ENCODE data around the gene DNAH10.

Gene DNAH10

DNA sequence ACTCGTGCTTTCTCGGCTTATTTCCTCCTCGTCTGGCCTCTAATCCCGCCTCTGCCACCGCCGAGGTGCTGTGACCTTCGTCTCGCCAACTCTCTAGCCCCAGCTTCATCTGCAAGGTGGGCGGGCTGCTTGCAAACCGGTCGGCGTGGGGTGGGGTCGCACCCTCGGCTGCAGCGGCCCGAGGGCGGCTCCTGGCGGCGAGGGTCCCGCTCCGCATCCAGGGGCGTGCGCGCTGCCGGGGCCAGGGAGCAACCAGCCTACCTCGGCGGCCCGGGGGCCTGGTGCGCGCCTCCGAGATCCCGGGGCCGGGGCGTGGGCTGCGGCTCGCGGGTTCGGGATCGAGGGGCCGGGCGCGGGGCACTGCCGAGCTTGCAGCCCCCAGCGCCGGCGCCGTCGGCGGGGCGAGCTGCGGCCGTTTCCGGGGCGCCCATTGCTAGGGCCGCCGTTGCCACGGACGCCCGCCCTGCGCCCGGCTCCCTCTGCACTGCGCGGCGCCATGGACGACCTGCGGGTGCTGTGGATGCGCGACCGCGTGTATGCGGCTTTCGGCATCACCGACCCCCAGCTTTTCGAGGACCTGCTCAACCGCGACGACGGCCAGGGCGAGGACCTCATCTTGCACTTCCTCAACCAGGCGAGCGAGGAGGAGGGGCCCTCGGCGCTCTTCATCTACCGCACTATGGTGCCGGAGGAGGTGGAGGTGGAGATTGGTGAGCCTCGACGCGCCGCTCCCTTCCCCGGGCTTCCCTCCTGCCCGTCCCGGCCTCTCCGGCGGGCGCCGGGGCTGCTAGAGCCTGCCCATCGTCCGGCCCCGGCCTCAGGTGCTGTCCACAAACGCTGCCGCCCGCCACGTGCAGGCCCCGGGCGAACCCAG, at the start of gene DNAH10:
DNAH10 (plus strand) TSS at position 461 of the 874 bp plus-strand sequence; CDS start at position 497, 36 bp downstream.
- DNase-seq = peak; percentile 48

- no peak for DNase-seq
Measured at GRCh38 chr12:123712780-123713319, 49.3 kb upstream of the DNAH10 start.

- no peak for DNase-seq
Measured at GRCh38 chr12:123713398-123713797, 48.7 kb upstream of the DNAH10 start.

DNA sequence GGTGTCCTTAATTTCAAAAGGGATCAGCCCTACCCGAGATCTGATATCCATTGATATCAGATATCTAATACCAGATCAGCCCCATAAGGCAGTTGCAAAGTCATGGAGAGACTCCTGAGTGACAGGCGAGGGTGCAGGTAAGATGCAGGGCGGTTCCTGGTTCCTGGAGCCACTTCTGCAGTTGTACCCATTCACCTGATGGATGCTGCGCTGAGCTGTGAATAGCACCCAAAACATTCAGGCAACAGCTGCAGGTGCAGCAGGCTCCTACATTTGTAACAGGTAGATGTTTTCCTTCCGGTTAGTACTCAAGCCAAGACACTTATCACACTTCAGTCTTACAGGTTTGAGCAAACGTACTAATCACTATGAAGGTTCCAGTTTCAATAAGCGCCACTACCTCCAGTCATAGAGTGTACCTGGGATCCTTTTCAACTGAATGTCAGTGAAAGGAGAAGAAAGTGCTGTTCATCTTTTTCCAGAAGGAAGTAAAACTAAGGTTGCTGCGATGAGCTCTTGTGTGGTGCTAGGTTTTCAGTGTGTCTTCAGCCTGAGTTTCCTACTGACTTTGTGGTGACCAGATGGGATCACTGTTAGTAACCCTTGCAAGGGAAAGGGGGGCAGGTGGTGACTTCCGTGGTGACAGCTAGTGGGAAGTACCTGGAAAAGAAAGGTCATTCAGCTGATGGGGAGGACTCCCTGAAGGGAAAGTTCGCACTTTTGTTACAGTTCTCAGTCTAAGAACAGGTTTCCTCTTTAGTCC, 48.1 kb upstream of the DNAH10 start:
- DNase-seq = no peak

DNA sequence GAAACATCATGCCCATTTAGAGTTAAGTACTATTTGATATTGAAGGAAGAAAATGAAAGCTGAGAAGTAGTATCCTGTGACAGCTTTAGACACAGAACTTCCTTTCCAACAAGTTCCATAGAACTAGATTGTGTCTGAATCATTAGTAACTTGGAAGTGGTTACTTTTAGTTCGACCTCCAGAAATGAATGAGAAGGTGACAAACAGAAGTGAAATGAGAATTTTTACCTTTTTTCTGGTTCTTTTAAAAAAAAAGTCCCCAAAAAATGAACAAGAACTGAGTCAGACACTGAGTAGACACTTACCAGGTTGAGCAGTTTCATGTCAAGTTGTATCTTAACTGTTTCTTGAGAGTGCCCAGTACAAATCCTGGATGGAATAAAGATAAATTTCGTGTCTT, 46.9 kb upstream of the DNAH10 start:
- no peak for DNase-seq

DNA sequence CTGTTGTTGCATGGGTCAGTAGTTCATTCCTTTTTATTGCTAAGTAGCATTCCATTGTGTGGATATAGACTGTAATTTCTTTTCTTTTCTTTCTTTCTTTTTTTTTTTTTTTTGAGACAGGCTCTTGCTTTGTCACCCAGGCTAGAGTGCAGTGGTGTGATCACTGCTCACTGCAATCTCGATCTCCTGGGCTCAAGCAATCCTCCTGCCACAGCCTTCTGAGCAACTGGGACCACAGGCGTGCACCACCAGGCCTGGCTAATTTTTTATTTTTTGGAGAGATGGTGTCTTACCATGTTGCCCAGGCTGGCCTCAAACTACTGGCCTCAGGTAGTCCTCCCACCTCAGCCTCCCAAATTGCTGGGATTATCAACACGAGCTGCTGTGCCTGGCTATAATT, 44.8 kb upstream of the DNAH10 start:
- no peak for DNase-seq

GRCh38 chr12:123720141-123720814, 41.8 kb upstream of the DNAH10 start:
- DNase-seq = no peak

DNA sequence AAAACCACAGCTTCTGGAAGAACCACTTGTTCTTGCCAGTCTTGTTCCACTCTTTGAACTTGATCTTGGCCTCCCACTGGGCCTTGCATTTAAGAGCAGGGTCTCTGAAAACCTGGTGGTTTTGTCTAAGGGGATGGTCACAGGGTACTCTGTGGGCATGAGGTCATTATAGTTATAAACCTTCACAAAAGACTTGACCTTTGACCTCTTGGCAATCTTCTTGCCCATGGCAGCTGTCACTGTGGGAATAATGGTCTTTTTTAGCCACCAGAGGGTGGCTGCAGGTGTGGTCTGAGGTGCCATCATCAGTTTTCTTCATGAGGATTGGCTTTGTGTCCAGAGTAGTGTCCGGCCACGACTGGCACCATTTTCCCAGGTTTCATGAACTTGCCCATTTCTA, 40.9 kb upstream of the DNAH10 start:
- no peak for DNase-seq

- no peak for DNase-seq
Measured at GRCh38 chr12:123723011-123723410, 39.1 kb upstream of the DNAH10 start.

GRCh38 chr12:123723765-123724164, 38.3 kb upstream of the DNAH10 start:
- DNase-seq = no peak

DNA sequence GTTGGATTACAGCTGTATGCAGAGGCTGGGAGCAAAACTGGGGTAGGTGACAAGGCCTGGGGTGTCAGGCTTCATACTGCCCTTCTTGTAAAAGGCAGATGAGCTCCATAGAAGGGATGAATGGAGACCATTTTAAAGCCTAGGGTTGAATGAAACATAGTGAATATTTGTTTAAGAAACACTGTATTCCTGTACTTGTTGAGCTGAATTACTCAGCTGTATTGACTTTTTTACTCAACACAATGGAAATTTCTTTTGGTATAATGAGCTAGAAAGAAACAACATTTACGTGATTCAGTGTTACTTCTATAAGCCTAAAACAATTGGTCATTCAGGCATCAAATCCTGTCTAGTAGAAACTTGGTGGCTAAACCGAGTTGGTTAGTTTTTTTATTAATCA, 35.9 kb upstream of the DNAH10 start:
- DNase-seq = no peak

- no peak for DNase-seq
Measured at GRCh38 chr12:123726962-123727361, 35.1 kb upstream of the DNAH10 start.

DNA sequence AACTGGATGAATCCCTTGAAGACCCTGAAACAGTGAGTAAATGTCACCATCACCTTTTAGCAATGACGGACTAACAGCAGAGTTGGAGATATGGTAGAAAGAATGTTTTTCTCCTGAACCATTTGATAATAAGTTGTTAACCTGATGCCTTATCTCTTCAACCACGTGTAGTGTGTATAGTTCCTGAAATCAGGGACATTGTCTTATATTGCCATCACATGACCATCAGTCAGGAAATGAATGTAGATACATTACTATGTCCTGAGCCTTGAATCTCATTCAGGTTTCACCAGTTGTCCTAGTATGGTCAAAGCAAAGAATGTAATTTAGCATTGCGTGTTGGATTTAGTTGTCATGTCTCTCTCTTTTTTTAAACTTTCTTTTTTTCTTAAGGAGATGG, 34.2 kb upstream of the DNAH10 start:
- DNase-seq = no peak

- DNase-seq = no peak
Measured at GRCh38 chr12:123731596-123731995, 30.5 kb upstream of the DNAH10 start.

DNA sequence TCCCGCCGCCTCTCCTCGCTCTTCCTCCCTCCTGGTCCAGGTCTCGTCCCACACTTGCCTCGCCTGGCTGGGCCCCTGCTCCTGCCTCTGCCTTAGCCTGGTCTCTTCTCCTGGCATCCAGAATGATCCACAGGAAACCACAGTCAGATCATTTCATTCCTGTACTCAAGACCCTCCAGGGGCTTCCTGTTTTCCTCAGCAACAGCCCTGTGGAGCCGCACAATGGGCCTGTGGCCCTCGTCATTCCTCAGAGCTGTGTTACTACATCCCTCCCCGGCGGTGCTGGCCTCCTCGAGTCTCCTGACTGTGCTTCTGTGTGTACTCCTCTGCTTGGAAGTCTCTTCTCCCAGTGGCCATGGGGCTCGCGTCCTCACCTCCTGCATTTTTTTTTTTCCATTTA, 29.9 kb upstream of the DNAH10 start:
- no peak for DNase-seq

GRCh38 chr12:123733229-123733628, 28.9 kb upstream of the DNAH10 start:
- no peak for DNase-seq

GRCh38 chr12:123734268-123734667, 27.8 kb upstream of the DNAH10 start:
- DNase-seq = no peak

- DNase-seq = no peak
Measured at GRCh38 chr12:123741937-123742572, 20.0 kb upstream of the DNAH10 start.

- no peak for DNase-seq
Measured at GRCh38 chr12:123743002-123743401, 19.1 kb upstream of the DNAH10 start.

DNA sequence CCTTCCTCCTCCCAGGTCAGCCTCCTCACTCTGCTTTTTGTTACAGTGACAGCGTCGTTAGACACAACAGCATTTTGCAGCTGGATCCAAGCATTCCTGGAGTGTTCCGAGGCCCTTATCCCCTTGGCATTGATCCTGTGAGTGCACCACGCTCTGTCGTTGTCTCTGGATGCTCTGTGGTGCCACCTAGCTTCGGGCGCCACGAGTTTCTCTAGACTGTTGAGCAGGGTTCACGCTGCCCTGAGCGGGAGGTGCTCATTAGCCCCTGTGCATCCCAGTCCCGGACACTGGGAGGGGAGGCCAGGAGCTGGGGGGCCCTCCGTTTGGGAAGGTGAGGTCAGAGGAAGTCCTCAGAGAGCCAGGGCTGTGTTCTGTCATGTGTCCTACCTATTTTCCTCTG, 17.3 kb upstream of the DNAH10 start:
- no peak for DNase-seq

GRCh38 chr12:123747309-123747708, 14.8 kb upstream of the DNAH10 start:
- DNase-seq = no peak

GRCh38 chr12:123748161-123748560, 13.9 kb upstream of the DNAH10 start:
- no peak for DNase-seq

DNA sequence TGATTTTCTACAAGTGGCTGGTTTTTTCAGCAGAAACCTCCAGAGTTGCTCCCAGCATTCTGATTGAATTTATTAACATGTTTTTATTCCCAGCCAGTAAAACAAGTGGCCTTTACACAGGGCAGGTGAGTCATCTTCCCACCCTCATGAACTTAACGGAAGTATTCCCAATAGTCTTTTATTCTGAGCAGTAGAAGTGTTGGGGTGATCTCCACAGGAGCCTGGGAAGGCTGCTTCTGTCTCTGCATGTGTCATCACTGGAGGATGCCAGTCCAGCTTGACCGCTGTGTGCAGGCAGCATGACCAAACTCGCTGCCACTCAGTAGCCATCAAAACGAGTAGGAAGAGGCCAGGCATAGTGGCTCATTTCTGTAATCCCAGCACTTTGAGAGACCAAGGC, 13.4 kb upstream of the DNAH10 start:
- DNase-seq = no peak

All from NCI-H345 (cell line).